Left ventricle myocardium inferior (tissue), 1 donor: ENCODE results near the gene NPAS2. TPM values are rescaled to one million over a fixed set of nuclear protein-coding genes. Genes with fewer than 3 reads are reported as not detected.

Source experiments
- DNase-seq: peaks from one replicate; pipeline ENCODE4 v3.0.0-alpha.2; 2020
- H3K27ac ChIP-seq: fragments of 200-600 bp; replicated peaks from 2 replicates; pipeline ENCODE4 v1.8.0; 2021
- H3K27me3 ChIP-seq: fragments of 200-600 bp; 2 replicates; pipeline ENCODE4 v1.8.0; 2021; ENCODE audit warnings: low read depth
- H3K36me3 ChIP-seq: fragments of 200-600 bp; 2 replicates; pipeline ENCODE4 v1.8.0; 2021
- H3K4me1 ChIP-seq: fragments of 200-600 bp; 2 replicates; pipeline ENCODE4 v1.8.0; 2021
- H3K4me3 ChIP-seq: fragments of 200-600 bp; 2 replicates; pipeline ENCODE4 v1.8.0; 2021; ENCODE audit warnings: mild to moderate bottlenecking, moderate library complexity
- H3K9me3 ChIP-seq: fragments of 200-600 bp; replicated peaks from 2 replicates; pipeline ENCODE4 v1.8.0; 2021
- CTCF ChIP-seq: fragments of 200-600 bp; IDR thresholded peaks from 2 replicates; pipeline ENCODE4 v1.8.0; 2021; ENCODE audit warnings: antibody characterized with exemption, mild to moderate bottlenecking, borderline replicate concordance
- intact Hi-C: fragments of 100-400 bp; cut with micrococcal nuclease; formaldehyde crosslinking; loops from one replicate; pipeline ENCODE4 v1.11.0; 2022
- total RNA-seq: library from RNA; stranded (reverse); fragmentation: NEBNext Ultra II Directional; extraction: Animal tissue kit (Norgen Biotek cat#: 25700); gene quantifications from one replicate; pipeline ENCODE4 v1.2.1, GENCODE V29; 2021
- donor health status: DM: no; HTN: yes; CAD: no; lungs with severe emphysema.

NPAS2 gene
- total RNA-seq, 1 donor from 2014 or later = 51.0 TPM

GRCh38 chr2:101040761-101041160, 220.8 kb downstream of the NPAS2 start:
- intact Hi-C loops = no loop called here
- Histone ChIP-seq H3K4me3 (no peak overlapping the region), H3K27me3 (no peaks in the 10 kb centered on the region), H3K36me3 (peaks cover 47% of the 10 kb centered on the region), H3K4me1 (peaks cover 34% of the 10 kb centered on the region), H3K27ac (peak overlapping the region; percentile 10), H3K9me3 (no peaks in the 10 kb centered on the region)
- no peak for TF ChIP-seq CTCF
- no peak for DNase-seq

GRCh38 chr2:101041413-101041812, 221.5 kb downstream of the NPAS2 start:
- no peak overlapping the region for H3K4me3 ChIP-seq
- H3K9me3 ChIP-seq = no peaks in the 10 kb centered on the region
- TF ChIP-seq CTCF = no peak
- no peaks in the 10 kb centered on the region for H3K27me3 ChIP-seq
- intact Hi-C loops = no loop called here
- H3K4me1 ChIP-seq = peaks cover 34% of the 10 kb centered on the region
- H3K36me3 ChIP-seq = peaks cover 40% of the 10 kb centered on the region
- peak overlapping the region; percentile 10 for H3K27ac ChIP-seq
- no peak for DNase-seq

GRCh38 chr2:101045330-101045729, 225.4 kb downstream of the NPAS2 start:
- Histone ChIP-seq H3K4me3 (no peak overlapping the region), H3K4me1 (peaks cover 49% of the 10 kb centered on the region), H3K36me3 (peaks cover 27% of the 10 kb centered on the region), H3K27me3 (no peaks in the 10 kb centered on the region), H3K9me3 (no peaks in the 10 kb centered on the region), H3K27ac (no peak overlapping the region)
- intact Hi-C loops = no loop called here
- no peak for DNase-seq
- TF ChIP-seq CTCF = no peak

Other genes starting within 250 kb of the NPAS2 start
- 803 TPM for gene RPL31, start 182.2 kb downstream of the NPAS2 start, total RNA-seq